OCI-LY3 (cell line): ENCODE data around the gene ATXN7L3B.

Experiments
- H2AFZ ChIP-seq: fragments of 200-600, 300-600 bp; shearing (Covaris generic); 2 replicates; pipeline ENCODE4 v1.6.0; 2014; ENCODE audit warnings: antibody characterized with exemption, low read depth, low read length
- H3K27ac ChIP-seq: fragments of 200-600, 300-600 bp; sonication (generic); 2 replicates; pipeline ENCODE4 v1.5.1; 2014; ENCODE audit warnings: mild to moderate bottlenecking, low read length, moderate library complexity, mixed read lengths
- H3K27me3 ChIP-seq: fragments of 200-600, 300-600 bp; sonication (generic); 2 replicates; pipeline ENCODE4 v1.6.1; 2014; ENCODE audit warnings: low read depth, low read length, mixed read lengths
- H3K36me3 ChIP-seq: fragments of 200-600, 300-600 bp; sonication (generic); replicated peaks from 2 replicates; pipeline ENCODE3; 2014; ENCODE audit warnings: low read depth, low read length, mixed read lengths
- H3K4me1 ChIP-seq: fragments of 300-600, 200-600 bp; sonication (generic); 2 replicates; pipeline ENCODE4 v1.6.1; 2014; ENCODE audit warnings: low read length, mixed read lengths
- H3K4me2 ChIP-seq: fragments of 200-600, 300-600 bp; sonication (generic); 2 replicates; pipeline ENCODE4 v1.6.1; 2014; ENCODE audit warnings: low read length, mixed read lengths
- H3K4me3 ChIP-seq: fragments of 300-600, 200-600 bp; sonication (generic); 2 replicates; pipeline ENCODE4 v1.5.1; 2014; ENCODE audit warnings: antibody characterized with exemption, mild to moderate bottlenecking, low read length, moderate library complexity
- H3K79me2 ChIP-seq: fragments of 300-600, 200-600 bp; shearing (Covaris generic); 2 replicates; pipeline ENCODE4 v1.6.1; 2014; ENCODE audit warnings: mild to moderate bottlenecking, low read length, mixed read lengths
- H3K9ac ChIP-seq: fragments of 300-600, 200-600 bp; shearing (Covaris generic); 2 replicates; pipeline ENCODE4 v1.6.0; 2014; ENCODE audit warnings: mild to moderate bottlenecking, low read length, moderate library complexity
- H3K9me3 ChIP-seq: fragments of 200-600, 300-600 bp; shearing (Covaris generic); 2 replicates; pipeline ENCODE4 v1.6.1; 2014; ENCODE audit warnings: low read length, mixed read lengths; ENCODE audit not compliant: insufficient read depth
- H4K20me1 ChIP-seq: fragments of 200-600, 300-600 bp; sonication (generic); 2 replicates; pipeline ENCODE4 v1.6.1; 2016; ENCODE audit warnings: low read length, mixed read lengths; ENCODE audit not compliant: insufficient read depth
- EZH2phosphoT487 ChIP-seq: fragments of 200-600 bp; shearing (Covaris generic); IDR thresholded peaks from 2 replicates; pipeline ENCODE4 v1.6.1; 2018; ENCODE audit warnings: antibody characterized with exemption, mixed run types, low read depth
- TF ChIP-seq, protein P1 (sequence below): fragments of 200-600, 300-600 bp; sonication (generic); IDR thresholded peaks from 2 replicates; pipeline ENCODE4 v1.5.1; 2014; ENCODE audit warnings: antibody characterized with exemption, low read length, low read depth

The ATXN7L3B gene

DNA sequence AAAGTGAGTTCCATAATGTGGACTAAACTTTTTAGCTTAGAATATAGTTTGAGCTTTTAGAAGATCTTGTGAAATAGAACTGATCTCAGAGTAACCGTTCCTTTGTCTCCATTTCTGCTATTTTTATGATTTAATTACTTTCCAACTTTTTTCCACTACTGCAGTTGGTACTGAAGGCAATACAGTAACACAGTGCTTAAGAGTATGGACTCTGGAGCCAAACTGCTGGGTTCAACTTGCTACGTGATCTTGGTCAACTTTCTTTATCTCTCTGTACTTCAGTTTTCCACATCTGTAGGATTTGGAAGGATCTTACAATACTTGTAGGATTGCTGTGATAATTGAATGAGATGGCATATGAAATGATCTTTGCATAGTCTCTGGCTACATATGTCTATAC is 40.9 kb downstream of the ATXN7L3B start:
- Histone ChIP-seq H3K9ac (no peak overlapping the region), H2AFZ (no peak overlapping the region), H3K4me1 (no peaks in the 10 kb centered on the region), H3K27ac (no peak overlapping the region), H3K27me3 (no peaks in the 10 kb centered on the region), H4K20me1 (no peaks in the 10 kb centered on the region), H3K4me3 (no peak overlapping the region), H3K36me3 (no peaks in the 10 kb centered on the region), H3K9me3 (no peaks in the 10 kb centered on the region), H3K4me2 (no peak overlapping the region), H3K79me2 (no peaks in the 10 kb centered on the region)
- TF ChIP-seq, protein P1, sequence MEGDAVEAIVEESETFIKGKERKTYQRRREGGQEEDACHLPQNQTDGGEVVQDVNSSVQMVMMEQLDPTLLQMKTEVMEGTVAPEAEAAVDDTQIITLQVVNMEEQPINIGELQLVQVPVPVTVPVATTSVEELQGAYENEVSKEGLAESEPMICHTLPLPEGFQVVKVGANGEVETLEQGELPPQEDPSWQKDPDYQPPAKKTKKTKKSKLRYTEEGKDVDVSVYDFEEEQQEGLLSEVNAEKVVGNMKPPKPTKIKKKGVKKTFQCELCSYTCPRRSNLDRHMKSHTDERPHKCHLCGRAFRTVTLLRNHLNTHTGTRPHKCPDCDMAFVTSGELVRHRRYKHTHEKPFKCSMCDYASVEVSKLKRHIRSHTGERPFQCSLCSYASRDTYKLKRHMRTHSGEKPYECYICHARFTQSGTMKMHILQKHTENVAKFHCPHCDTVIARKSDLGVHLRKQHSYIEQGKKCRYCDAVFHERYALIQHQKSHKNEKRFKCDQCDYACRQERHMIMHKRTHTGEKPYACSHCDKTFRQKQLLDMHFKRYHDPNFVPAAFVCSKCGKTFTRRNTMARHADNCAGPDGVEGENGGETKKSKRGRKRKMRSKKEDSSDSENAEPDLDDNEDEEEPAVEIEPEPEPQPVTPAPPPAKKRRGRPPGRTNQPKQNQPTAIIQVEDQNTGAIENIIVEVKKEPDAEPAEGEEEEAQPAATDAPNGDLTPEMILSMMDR: no peak

DNA sequence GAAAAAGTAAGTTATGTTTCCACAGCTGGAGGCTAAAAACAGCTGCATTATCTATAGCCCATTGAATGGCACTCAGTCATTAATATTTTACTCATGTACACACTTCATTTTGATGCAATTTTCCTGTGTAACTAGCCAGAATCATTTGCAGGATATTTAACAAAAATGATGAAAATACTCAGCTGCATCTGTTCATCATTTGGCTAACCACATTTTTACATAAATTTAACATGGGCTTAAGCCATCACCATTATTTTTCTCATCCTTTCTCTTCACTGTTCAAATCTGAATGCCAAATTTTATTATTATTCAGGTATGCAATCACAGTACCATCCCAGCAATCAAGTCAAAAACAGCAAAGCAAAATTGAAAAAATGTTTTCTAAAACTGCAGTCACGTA is 41.8 kb downstream of the ATXN7L3B start:
- no peak overlapping the region for H3K9ac ChIP-seq
- no peaks in the 10 kb centered on the region for H3K9me3 ChIP-seq
- no peaks in the 10 kb centered on the region for H4K20me1 ChIP-seq
- H3K4me3 ChIP-seq: no peak overlapping the region
- H3K4me1 ChIP-seq: no peaks in the 10 kb centered on the region
- H2AFZ ChIP-seq: no peak overlapping the region
- H3K79me2 ChIP-seq: no peaks in the 10 kb centered on the region
- H3K27ac ChIP-seq: no peak overlapping the region
- no peak overlapping the region for H3K4me2 ChIP-seq
- H3K27me3 ChIP-seq: no peaks in the 10 kb centered on the region
- no peak for TF ChIP-seq EZH2phosphoT487
- TF ChIP-seq, protein P1: no peak
- no peaks in the 10 kb centered on the region for H3K36me3 ChIP-seq

DNA sequence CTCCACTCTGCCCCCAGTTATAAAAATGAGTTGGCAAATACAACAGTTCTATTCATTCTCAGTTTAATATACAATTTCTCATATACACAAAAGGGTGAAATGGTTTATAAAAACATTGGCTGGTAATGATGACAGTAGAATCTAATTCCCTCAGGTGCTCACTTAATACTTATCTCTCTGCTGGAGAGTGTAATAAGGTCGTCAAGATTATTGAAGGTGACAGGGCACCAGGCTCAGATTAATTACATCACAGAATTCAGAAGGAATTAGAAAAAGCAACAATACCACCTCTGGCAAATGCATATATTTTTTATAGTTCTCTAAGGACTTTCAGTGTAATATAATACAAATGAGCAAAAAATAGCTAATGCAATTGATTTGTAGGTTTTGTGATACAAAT is 42.3 kb downstream of the ATXN7L3B start:
- Histone ChIP-seq H3K27ac (no peak overlapping the region), H3K36me3 (no peaks in the 10 kb centered on the region), H3K9ac (no peak overlapping the region), H3K27me3 (no peaks in the 10 kb centered on the region), H4K20me1 (no peaks in the 10 kb centered on the region), H3K9me3 (no peaks in the 10 kb centered on the region), H3K4me2 (no peak overlapping the region), H3K4me3 (no peak overlapping the region), H3K79me2 (no peaks in the 10 kb centered on the region), H3K4me1 (no peaks in the 10 kb centered on the region), H2AFZ (no peak overlapping the region)
- TF ChIP-seq, protein P1: no peak
- no peak for TF ChIP-seq EZH2phosphoT487

DNA sequence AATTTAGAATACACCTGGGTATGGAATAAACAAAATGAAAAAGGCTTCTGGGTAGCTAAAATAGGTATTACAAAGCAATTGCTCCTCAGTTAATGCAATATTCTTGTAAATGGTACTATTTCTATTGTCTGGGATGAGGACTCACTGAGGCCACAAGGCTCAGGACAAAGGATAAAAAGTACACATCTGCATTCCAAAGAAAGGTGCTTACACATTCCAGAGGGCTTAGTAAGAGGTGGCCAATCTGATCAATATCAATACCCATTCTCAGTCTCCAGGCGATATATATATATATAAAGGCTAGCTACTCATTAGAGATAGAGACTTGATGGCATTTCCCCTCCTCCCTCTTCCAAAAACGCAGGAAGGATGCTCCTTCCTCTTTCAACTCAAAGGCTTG is 43.8 kb downstream of the ATXN7L3B start:
- Histone ChIP-seq H3K4me2 (no peak overlapping the region), H3K4me1 (no peaks in the 10 kb centered on the region), H3K27me3 (no peaks in the 10 kb centered on the region), H3K36me3 (no peaks in the 10 kb centered on the region), H3K9ac (no peak overlapping the region), H2AFZ (no peak overlapping the region), H3K79me2 (no peaks in the 10 kb centered on the region), H4K20me1 (no peaks in the 10 kb centered on the region), H3K9me3 (no peaks in the 10 kb centered on the region), H3K4me3 (no peak overlapping the region), H3K27ac (no peak overlapping the region)
- TF ChIP-seq, protein P1: no peak
- no peak for TF ChIP-seq EZH2phosphoT487
